Kidney tubule cell (primary cell): ENCODE measurements around the gene IKZF4.
"Not testable (repeated sequence)": the region's sequence is repeated elsewhere in the genome, so short reads cannot be mapped to it uniquely, and the experiment has no call there.

Experiments used
- DNase-seq: peaks from one replicate; pipeline ENCODE4 v3.0.0-alpha.2; 2018; ENCODE audit warnings: low spot score

Gene IKZF4

GRCh38 chr12:56020423-56021184 is at the start of gene IKZF4:
TSS of gene IKZF4 (plus strand) at chr12:56021043. CDS start at chr12:56021494, 451 bp downstream.
- DNase-seq: no peak

DNA sequence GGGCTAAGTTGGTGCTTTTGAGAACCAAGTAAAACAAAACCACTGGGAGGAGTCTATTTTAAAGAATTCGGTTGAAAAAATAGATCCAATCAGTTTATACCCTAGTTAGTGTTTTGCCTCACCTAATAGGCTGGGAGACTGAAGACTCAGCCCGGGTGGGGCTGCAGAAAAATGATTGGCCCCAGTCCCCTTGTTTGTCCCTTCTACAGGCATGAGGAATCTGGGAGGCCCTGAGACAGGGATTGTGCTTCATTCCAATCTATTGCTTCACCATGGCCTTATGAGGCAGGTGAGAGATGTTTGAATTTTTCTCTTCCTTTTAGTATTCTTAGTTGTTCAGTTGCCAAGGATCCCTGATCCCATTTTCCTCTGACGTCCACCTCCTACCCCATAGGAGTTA is 48.8 kb upstream of the IKZF4 start:
- DNase-seq: peak; percentile 89

DNA sequence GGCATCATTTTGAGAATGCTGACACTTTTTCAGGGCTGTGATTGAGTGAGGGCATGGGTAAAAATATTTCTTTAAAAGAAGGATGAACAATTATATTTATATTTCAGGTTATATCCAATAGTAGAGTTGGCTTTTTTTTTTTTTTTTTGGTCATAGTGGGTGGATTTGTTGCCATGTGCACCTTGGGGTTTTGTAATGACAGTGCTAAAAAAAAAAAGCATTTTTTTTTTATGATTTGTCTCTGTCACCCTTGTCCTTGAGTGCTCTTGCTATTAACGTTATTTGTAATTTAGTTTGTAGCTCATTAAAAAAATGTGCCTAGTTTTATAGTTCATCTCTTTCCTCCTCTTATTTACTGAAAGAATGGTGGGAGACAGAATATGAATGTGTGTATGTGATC is 48.4 kb upstream of the IKZF4 start:
- no peak for DNase-seq

DNA sequence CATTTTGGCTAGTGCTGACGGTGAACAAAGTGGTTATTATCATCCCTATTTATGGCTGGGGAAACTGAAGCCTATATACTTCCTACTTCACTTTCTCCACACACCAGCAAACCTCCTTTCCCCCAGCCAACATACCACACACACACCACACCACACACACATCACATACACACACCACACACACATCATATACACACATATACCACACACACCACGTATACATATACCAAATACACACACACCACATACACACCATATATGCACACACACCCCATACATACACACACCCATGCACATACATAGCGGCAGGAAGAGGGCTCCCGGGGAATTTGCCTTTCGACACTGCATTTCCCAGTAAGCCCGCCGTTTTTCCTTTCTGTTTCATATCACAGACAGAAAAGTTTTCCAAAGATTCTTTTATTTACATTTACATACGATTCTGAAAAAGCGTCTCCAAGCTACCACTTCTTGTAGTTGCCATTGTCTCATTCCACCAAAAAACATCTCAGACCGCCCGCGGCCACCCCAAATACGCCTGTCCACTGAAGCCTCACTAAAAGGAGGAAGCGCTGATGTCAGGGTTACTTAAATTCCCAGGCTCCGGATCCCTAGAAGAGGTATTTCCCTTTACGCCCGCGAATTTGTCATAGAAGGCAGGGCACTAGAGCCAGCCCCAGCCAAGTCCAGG is 47.8 kb upstream of the IKZF4 start:
- peak; percentile 18 for DNase-seq

- DNase-seq: peak; percentile 100
These were observed 47.1 kb upstream of the IKZF4 start, which contains the start of gene RAB5B for GRCh38 chr12:55973599-55974307. TSS of gene RAB5B (plus strand) at chr12:55974078. CDS start at chr12:55986961, 12,883 bp downstream.

- peak; percentile 69 for DNase-seq
These were observed 46.5 kb upstream of the IKZF4 start for GRCh38 chr12:55974308-55974730.

DNA sequence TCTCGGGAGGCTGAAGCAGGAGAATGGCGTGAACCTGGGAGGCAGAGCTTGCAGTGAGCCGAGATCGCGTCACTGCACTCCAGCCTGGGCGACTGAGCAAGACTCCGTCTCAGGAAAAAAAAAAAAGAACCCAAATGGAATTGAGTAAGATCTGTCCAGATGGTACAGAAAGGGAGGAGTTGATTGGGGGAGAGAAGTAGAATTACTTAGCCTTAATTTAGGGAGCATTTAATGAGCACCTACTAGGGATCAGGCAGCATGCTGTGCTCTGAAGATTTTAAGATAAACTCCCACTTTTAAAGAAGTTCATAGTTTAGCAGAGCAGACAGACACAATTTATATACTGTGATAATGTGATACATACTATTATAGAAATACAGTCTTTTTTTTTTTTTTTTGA is 42.5 kb upstream of the IKZF4 start:
- no peak for DNase-seq

DNA sequence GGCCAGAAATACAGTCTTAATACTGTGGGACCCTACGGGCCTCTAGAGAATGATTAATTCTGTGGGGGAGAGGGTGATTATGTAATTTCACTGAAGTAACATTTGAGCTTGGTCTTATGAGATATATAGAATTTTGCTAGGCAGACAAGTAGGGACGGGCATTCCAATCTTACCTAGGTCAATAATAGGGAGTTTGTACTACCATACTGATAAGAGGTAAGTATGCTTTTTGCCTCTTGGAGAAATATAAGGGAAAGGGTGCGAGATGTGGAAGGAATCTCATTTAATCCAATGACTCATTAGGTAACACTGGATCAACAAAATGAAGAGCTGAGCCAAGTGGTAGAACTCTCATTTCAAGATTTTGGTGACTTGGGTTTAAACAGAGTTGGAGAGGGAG is 41.8 kb upstream of the IKZF4 start:
- no peak for DNase-seq

DNA sequence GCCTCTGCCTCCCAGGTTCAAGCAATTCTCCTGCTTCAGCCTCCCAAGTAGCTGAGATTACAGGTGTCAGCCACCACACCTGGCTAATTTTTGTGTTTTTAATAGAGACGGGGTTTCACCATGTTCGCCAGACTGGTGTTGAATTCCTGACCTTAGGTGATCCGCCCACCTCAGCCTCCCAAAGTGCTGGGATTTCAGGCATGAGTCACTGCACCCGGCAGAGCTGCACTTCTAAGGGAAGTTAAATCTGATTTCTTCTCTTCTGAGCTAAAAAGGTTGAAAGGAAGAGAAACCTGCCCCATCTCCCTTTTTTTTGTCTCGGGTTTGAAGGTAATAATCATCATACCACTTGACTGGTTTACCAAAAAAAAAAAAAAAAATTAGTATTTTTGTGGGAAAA is 39.0 kb upstream of the IKZF4 start:
- DNase-seq: peak; percentile 59

DNA sequence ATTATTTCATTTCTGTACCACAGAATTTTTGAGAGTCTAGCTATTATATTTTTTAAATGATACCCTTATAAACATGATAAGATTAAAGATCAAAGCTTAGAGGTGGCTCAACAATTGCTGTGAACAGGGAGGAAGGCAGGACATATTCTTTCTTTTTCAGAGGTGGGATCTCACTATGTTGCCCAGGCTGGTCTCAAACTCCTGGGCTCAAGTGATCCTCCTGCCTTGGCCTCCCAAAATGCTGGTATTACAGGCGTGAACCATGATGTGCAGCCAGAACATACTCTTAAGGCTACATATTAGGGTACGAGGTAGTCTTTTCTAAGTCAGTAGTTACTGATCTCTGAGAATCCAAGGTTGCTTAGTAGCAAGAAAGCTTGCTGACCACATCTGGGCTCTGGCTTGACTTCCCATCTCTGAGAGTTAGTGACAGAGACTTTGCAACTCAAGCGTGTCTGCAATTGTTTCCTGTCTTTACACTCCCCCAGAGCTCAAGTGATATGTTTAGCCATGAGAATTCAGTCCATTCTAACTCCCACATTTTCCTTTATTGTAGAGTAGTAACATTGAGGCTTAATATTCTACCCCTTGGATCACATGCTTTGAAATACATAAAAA is 38.4 kb upstream of the IKZF4 start:
- peak; percentile 67 for DNase-seq

DNA sequence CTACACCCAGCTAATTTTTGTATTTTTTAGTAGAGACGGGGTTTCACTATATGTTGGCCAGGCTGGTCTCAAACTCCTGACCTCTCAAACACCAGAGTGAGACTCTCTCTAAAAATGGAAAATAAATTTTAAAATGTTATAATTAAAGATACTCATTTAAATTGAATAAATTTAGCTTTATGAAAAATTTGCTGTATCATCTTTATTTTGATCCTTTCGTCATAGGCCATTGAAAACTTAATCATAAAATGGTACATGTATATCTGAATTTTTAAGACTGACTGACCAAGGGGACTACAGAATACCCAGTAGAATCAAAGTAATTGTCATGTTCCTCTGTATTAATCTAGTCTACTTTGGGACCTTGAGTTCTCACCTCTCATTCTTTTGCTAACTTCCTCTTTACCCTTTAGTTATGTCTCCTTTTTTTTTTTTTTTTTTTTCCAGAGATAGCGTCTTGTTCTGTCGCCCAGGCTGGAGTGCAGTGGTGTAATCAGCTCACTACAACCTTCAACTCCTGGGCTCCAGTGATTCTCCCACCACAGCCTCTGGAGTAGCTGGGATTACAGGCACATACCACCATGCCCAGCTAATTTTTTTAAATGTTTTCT is 37.5 kb upstream of the IKZF4 start:
- DNase-seq: no peak

GRCh38 chr12:55984861-55985260 is 36.0 kb upstream of the IKZF4 start:
- DNase-seq: no peak

DNA sequence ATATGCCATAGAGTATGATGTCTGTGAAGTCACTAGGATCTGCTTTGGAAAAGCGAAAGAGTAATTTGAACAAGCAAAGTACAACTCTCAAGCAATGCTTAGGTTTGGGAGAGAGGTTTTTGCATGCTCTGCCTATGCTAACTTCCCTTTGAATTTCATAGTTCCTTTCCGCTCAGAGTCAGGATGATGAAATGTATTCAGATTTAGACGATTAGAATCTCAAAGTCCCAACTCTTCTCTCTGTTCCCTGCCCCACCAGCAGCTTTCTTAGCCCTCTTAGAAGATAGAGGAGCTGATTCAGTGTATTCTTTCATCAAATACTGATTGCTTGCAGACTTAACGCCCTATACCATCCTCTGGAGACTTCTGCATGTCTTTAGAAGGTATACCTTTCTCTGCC is 35.5 kb upstream of the IKZF4 start:
- DNase-seq: no peak

DNA sequence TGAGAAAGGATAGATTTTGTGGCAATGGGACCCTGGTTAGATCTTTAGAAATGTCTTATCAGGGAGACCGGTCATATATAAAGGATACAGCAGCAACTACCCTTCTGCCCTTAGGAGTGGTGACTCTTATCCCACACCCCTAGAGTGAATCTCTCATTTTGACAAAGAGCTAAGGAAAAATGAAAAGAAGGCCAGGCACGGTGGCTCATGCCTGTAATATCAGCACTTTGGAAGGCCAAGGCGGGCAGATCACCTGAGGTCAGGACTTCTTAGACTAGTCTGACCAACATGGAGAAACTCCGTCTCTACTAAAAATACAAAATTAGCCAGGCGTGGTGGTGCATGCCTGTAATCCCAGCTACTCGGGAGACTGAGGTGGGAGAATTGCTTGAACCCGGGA is 34.9 kb upstream of the IKZF4 start:
- DNase-seq: not testable (repeated sequence)

DNA sequence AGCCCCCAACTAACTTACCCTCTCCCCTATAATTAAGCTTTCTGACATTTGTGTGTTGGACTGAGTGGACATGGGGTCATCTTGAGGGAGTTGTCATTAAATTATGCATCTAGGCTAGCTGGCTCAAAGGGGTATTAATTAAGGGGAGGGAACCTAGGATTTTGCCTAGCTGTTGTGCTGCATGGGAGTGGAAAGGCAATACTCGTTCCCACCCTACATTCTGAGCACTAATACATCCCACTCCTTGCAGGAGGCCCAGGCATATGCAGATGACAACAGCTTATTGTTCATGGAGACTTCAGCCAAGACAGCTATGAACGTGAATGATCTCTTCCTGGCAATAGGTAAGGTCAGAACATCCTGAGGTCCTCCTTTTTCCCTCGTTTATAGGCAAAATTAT is 29.7 kb upstream of the IKZF4 start:
- no peak for DNase-seq

GRCh38 chr12:55993230-55993853 is 27.5 kb upstream of the IKZF4 start:
- no peak for DNase-seq

DNA sequence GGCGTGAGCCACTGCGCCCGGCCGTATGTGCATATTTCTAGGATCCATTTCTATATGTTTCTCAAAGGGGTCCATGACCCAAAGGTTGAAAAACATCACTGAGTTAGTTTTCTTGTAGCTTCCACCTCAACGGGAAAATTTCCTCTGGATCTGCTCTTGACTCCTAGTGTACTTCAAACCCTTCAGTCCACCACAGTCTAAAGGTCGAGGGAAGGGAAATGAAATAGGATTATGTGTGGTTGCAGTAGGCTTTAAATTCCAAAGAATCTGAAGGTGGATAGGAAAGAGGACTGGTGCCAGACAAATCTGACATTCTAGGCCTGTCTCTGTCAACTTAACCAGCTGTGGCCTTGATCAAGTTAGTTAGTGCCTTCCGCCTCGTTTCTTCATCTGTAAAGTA is 25.5 kb upstream of the IKZF4 start:
- DNase-seq: no peak

DNA sequence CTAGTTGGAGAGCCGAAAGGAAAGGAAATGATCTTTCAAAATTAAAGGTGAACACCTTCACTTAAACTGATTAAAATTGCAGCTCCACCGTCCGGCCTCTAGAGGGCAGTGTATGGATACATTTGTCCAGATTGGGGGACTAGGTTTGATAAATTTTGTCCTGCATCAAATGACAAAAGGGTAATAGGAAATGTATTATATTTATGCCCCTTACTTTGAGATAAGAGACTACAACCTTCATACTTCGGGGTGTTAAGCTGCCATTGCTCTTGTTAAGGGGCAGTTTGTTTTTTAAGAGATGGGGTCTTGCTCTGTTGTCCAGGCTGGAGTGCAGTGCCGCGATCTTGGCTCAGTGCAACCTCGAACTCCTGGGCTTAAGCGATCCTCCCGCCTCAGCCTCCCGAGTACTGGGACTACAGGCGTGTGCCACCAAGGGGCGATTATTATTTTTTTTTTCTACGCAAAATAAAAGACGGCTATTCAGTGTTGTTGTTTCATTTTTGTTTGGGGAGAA is 24.6 kb upstream of the IKZF4 start:
- peak; percentile 72 for DNase-seq

DNA sequence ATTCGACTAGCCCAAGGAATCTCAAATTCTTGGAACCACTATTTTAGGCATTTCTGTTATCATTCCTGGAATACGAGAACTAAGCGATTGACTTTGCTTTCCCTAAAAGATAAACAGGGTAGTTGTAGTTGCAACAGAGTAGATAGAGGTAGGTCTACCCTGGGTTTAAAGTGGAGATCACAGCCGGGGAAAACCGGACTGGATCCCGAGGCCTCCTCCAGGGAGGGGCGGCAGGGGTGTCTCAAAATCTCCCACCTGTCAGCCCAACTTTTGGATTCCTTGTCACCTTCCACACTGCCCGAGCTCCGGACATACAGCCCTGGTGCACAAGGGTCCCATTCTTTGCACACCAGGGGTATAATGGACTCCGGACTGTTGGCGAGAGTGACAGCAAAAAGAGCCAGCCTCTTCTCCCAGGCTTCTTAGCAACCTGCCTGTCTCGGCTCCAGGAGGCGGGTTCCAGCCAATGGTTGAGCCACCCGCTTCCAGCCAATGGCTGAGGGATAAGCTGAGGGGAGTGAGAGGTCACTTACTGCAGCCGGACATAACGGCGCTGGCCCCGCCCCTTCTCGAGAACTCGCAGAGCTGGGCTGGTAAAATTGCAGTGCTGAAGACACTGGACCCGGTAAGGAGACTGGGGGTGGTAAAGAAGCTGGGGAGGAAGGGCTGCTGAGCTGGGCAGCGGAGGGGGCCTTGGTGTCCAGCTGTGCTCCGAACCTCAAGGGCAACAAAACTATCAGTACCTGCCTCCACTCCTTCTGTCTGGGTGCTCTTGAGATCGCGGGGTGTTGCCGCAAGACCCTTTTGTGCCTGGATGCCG is 23.9 kb upstream of the IKZF4 start, which contains the start of gene SUOX:
Gene SUOX (plus strand): TSS at position 562 of the 820 bp plus-strand sequence. CDS start 4,946 bp downstream, outside the sequence.
- DNase-seq: peak; percentile 97

DNA sequence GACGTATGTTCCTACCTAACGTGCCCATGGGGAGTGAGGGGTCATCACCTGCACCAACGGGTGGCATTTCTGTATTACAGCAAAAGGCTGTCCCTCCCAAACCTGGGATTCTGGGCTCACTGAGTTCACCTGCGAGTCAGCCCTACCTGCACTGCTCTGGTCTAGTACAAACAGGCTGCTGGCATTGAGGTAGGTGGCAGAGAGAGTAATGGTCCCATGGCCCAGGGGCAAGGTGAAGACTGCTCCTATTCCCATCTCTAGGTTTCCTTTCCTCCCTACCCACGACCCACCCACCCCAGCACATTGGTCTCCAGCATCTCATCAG is 23.3 kb upstream of the IKZF4 start:
- DNase-seq: no peak
